Hepatocyte (in vitro differentiated cells): ENCODE data around the gene SEC63. TPM values are rescaled to one million over a fixed set of nuclear protein-coding genes. Genes with fewer than 3 reads are reported as not detected.

Experiments
- DNase-seq: peaks from one replicate; pipeline ENCODE4 v3.0.0-alpha.2; 2016; ENCODE audit warnings: low spot score
- H2AFZ ChIP-seq: fragments of 200-600 bp; sonication (generic); 2 replicates; pipeline ENCODE4 v1.6.0; 2016; ENCODE audit warnings: antibody characterized with exemption, mild to moderate bottlenecking
- H3K27ac ChIP-seq: fragments of 200-600 bp; sonication (generic); 2 replicates; pipeline ENCODE4 v1.5.1; 2016; ENCODE audit warnings: mild to moderate bottlenecking
- H3K27me3 ChIP-seq: fragments of 200-600 bp; sonication (generic); 2 replicates; pipeline ENCODE4 v1.6.1; 2016
- H3K36me3 ChIP-seq: fragments of 200-600 bp; sonication (generic); replicated peaks from 2 replicates; pipeline ENCODE4 v1.5.1; 2016; ENCODE audit warnings: low read depth; ENCODE audit not compliant: insufficient read depth
- H3K4me1 ChIP-seq: fragments of 200-600 bp; sonication (generic); 2 replicates; pipeline ENCODE4 v1.5.1; 2016; ENCODE audit warnings: mild to moderate bottlenecking, moderate library complexity; ENCODE audit not compliant: insufficient read depth
- H3K4me2 ChIP-seq: fragments of 200-600 bp; sonication (generic); 2 replicates; pipeline ENCODE4 v1.6.0; 2016
- H3K4me3 ChIP-seq: fragments of 200-600 bp; sonication (generic); 2 replicates; pipeline ENCODE4 v1.5.1; 2016; ENCODE audit warnings: mild to moderate bottlenecking
- H3K79me2 ChIP-seq: fragments of 200-600 bp; sonication (generic); 2 replicates; pipeline ENCODE4 v1.6.0; 2017; ENCODE audit warnings: mild to moderate bottlenecking
- H3K9me2 ChIP-seq: fragments of 200-600 bp; sonication (generic); replicated peaks from 2 replicates; pipeline ENCODE4 v1.6.0; 2017; ENCODE audit warnings: mild to moderate bottlenecking; ENCODE audit not compliant: insufficient read depth
- H3K9me3 ChIP-seq: fragments of 200-600 bp; sonication (generic); 2 replicates; pipeline ENCODE4 v1.5.1; 2016; ENCODE audit warnings: low read depth, mild to moderate bottlenecking
- H4K20me1 ChIP-seq: fragments of 200-600 bp; sonication (generic); 2 replicates; pipeline ENCODE4 v1.6.0; 2016; ENCODE audit warnings: mild to moderate bottlenecking; ENCODE audit not compliant: insufficient read depth, poor library complexity, severe bottlenecking
- EZH2 ChIP-seq: fragments of 200-600 bp; sonication (generic); IDR thresholded peaks from 2 replicates; pipeline ENCODE4 v1.6.1; 2016; ENCODE audit warnings: antibody characterized with exemption, mild to moderate bottlenecking, borderline replicate concordance
- EZH2phosphoT487 ChIP-seq: fragments of 200-600 bp; sonication (generic); IDR thresholded peaks from one replicate; pipeline ENCODE4 v1.6.1; 2018; ENCODE audit warnings: antibody characterized with exemption, mild to moderate bottlenecking, low read depth, moderate library complexity; ENCODE audit not compliant: unreplicated experiment, severe bottlenecking
- WGBS: methylation state at CpG from one replicate; pipeline ENCODE4 v1.1.6; 2016; ENCODE audit warnings: low lambda C conversion rate; ENCODE audit errors: missing lambda C conversion rate; 5-methylcytosine and 5-hydroxymethylcytosine counted together
- polyA plus RNA-seq: library from polyadenylated mRNA; unstranded; fragments of >200 nt; fragmentation: Nextera tagmentation; extraction: Ambion mirVana; gene quantifications from 2 replicates; pipeline ENCODE4 v1.2.1, GENCODE V29; 2016
- small RNA-seq: library from RNA; depleted of rRNA; stranded (forward); fragments of <200 nt; gene quantifications from one replicate; pipeline ENCODE3, GENCODE V24; 2014
- total RNA-seq: library from RNA; depleted of rRNA; stranded (reverse); fragments of >200 nt; gene quantifications from 2 replicates; pipeline ENCODE4 v1.2.3, GENCODE V29; 2014
- TF ChIP-seq, protein P1 (sequence below): fragments of 200-600 bp; sonication (generic); IDR thresholded peaks from 2 replicates; pipeline ENCODE4 v1.5.1; 2016; ENCODE audit warnings: antibody characterized with exemption, mild to moderate bottlenecking; ENCODE audit not compliant: poor library complexity

SEC63 gene
- total and polyA plus RNA-seq, 2 experiments from 2014 or later: 36.6 to 131 TPM

DNA sequence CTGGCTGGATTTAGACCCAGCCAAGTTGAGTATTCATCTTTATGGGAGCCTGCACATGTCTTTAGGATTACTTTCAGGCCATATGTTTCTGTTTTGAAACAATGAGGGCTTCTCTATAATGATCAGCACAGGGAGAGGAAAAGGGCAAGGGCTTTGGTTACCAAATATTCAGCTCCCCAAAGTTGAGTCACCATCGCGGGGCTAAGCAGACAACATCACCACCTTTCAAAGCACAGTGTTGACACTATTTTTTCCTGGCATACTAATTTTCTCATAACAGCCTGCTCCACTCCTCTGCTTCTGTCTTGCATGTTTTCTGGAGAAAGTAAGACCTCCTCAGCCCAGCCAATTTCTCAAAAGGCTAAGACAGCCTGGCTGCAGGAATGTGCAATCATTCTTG, 138.8 kb downstream of the SEC63 start:
- TF ChIP-seq EZH2phosphoT487 (no peak), EZH2 (no peak)
- TF ChIP-seq, protein P1, sequence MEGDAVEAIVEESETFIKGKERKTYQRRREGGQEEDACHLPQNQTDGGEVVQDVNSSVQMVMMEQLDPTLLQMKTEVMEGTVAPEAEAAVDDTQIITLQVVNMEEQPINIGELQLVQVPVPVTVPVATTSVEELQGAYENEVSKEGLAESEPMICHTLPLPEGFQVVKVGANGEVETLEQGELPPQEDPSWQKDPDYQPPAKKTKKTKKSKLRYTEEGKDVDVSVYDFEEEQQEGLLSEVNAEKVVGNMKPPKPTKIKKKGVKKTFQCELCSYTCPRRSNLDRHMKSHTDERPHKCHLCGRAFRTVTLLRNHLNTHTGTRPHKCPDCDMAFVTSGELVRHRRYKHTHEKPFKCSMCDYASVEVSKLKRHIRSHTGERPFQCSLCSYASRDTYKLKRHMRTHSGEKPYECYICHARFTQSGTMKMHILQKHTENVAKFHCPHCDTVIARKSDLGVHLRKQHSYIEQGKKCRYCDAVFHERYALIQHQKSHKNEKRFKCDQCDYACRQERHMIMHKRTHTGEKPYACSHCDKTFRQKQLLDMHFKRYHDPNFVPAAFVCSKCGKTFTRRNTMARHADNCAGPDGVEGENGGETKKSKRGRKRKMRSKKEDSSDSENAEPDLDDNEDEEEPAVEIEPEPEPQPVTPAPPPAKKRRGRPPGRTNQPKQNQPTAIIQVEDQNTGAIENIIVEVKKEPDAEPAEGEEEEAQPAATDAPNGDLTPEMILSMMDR: no peak

DNA sequence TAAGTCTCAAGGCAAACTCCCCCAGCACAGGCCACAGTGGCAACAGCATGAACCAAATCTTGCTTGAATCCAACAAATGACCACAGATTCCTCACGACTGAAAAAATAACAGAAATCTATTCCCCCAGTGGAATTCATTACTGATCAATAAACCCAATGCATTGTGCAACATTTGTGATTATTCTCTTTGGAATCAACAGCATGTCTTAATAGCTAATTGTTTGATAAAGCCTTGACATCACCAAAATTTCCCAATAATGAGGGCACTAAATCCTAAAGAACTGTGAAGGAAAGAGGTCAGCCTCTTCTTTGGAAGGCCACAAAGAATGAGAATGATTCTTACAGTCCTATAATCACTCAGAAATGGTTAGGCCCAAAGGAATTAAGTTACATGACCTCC, 139.7 kb downstream of the SEC63 start:
- Histone ChIP-seq H4K20me1 (no peaks in the 10 kb centered on the region), H3K9me3 (no peaks in the 10 kb centered on the region), H3K4me3 (no peak overlapping the region), H3K27me3 (no peaks in the 10 kb centered on the region), H3K36me3 (no peaks in the 10 kb centered on the region), H3K27ac (no peak overlapping the region), H3K9me2 (no peaks in the 10 kb centered on the region), H3K4me1 (peaks cover 27% of the 10 kb centered on the region), H2AFZ (no peak overlapping the region), H3K79me2 (no peaks in the 10 kb centered on the region), H3K4me2 (no peak overlapping the region)
- TF ChIP-seq EZH2: no peak
- no peak for TF ChIP-seq EZH2phosphoT487
- TF ChIP-seq, protein P1: no peak
- 64% methylated on average over 1 of the region's 1 CpG for WGBS
- no peak for DNase-seq

More for the DNA sequence above, 138.8 kb downstream of the SEC63 start:
- H3K79me2 ChIP-seq: no peaks in the 10 kb centered on the region
- peaks cover 27% of the 10 kb centered on the region for H3K4me1 ChIP-seq
- no peak overlapping the region for H3K27ac ChIP-seq
- H3K9me2 ChIP-seq: no peaks in the 10 kb centered on the region
- H4K20me1 ChIP-seq: no peaks in the 10 kb centered on the region
- H3K27me3 ChIP-seq: no peaks in the 10 kb centered on the region
- no peak for DNase-seq
- no peak overlapping the region for H3K4me2 ChIP-seq
- 85% methylated on average over 2 of the region's 2 CpGs for WGBS
- H3K9me3 ChIP-seq: no peaks in the 10 kb centered on the region
- H3K4me3 ChIP-seq: no peak overlapping the region
- H3K36me3 ChIP-seq: no peaks in the 10 kb centered on the region
- H2AFZ ChIP-seq: no peak overlapping the region

DNA sequence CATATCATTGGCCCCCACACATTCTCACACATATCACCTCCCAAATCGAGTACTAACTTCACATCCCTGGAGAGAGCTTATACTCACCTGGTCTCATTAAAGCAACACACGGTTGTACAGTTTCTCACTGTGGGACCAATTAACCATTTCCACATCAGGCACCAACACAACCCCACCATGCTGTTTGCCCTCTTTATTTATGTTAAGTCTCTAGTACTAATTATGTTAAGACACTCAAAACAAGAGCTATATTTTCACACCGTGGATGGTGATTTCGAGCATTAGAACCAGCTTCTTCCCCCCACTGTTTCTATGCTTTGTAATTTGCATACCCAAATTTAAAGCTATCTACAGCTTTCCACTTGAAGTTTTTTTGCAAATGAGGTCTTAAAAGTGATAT, 140.2 kb downstream of the SEC63 start:
- DNase-seq: no peak
- Histone ChIP-seq H3K4me2 (no peak overlapping the region), H2AFZ (no peak overlapping the region), H3K27ac (no peak overlapping the region), H3K9me2 (no peaks in the 10 kb centered on the region), H3K4me1 (peaks cover 27% of the 10 kb centered on the region), H3K79me2 (no peaks in the 10 kb centered on the region), H3K36me3 (no peaks in the 10 kb centered on the region), H3K4me3 (no peak overlapping the region), H3K27me3 (no peaks in the 10 kb centered on the region), H4K20me1 (no peaks in the 10 kb centered on the region), H3K9me3 (no peaks in the 10 kb centered on the region)
- TF ChIP-seq, protein P1: no peak
- no peak for TF ChIP-seq EZH2phosphoT487
- no peak for TF ChIP-seq EZH2
- 82% methylated on average over 4 of the region's 4 CpGs for WGBS

Small RNAs within 50 kb of the gene (small RNA-seq; reads per million reads assigned to genes)
- gene MTHFD2P3 (not detected), gene RF00045 (not detected), gene RNU6-437P (not detected)

Other genes with a start within 250 kb of the SEC63 start
- 1.6 and 5.8 TPM in 2 replicates for gene SCML4, start 133.9 kb downstream of the SEC63 start, total RNA-seq
- gene SCML4, start 133.9 kb downstream of the SEC63 start, polyA plus RNA-seq: 1.5 and 3.4 TPM in 2 replicates
- gene OSTM1, start 116.5 kb upstream of the SEC63 start, total RNA-seq: 25.3 and 26.1 TPM in 2 replicates
- 19.1 and 24.1 TPM in 2 replicates for gene OSTM1, start 116.5 kb upstream of the SEC63 start, polyA plus RNA-seq
- not detected in 2 replicates for gene NR2E1, start 207.8 kb upstream of the SEC63 start, total RNA-seq
- not detected in 2 replicates for gene NR2E1, start 207.8 kb upstream of the SEC63 start, polyA plus RNA-seq